HEK293T (cell line): ENCODE results near the gene TMCO1.
"Not testable (repeated sequence)": the region's sequence is repeated elsewhere in the genome, so short reads cannot be mapped to it uniquely, and the experiment has no call there.

Source experiments
- CTCF ChIA-PET: fragments of 350-600 bp; formaldehyde crosslinking; extraction: SDS; loops from one replicate; lab custom pipeline; 2021; ENCODE audit warnings: antibody characterized with exemption, inconsistent platforms; lab: Yijun Ruan, JAX
- POLR2A ChIA-PET: fragments of 350-600 bp; formaldehyde crosslinking; extraction: SDS; loops from one replicate; lab custom pipeline; 2020; ENCODE audit warnings: antibody characterized with exemption, inconsistent platforms; lab: Yijun Ruan, JAX
- DNase-seq: peaks from one replicate; pipeline ENCODE4 v3.0.0; 2012; ENCODE audit warnings: mixed read lengths; ENCODE audit errors: extremely low spot score
- ARNT ChIP-seq: fragments of 450-650 bp; IDR thresholded peaks from 2 replicates; pipeline ENCODE4 v1.6.1; 2017; ENCODE audit warnings: mild to moderate bottlenecking
- BHLHE40 ChIP-seq: fragments of 450-650 bp; IDR thresholded peaks from 2 replicates; pipeline ENCODE4 v1.6.1; 2016; ENCODE audit warnings: mild to moderate bottlenecking, moderate library complexity, borderline replicate concordance
- CTBP1 ChIP-seq: fragments of 450-650 bp; IDR thresholded peaks from 2 replicates; pipeline ENCODE4 v1.6.1; 2016; ENCODE audit warnings: borderline replicate concordance
- ELF4 ChIP-seq: fragments of 450-650 bp; IDR thresholded peaks from 2 replicates; pipeline ENCODE4 v1.6.1; 2017; ENCODE audit warnings: antibody characterized with exemption
- FOXA1 ChIP-seq: fragments of 450-650 bp; IDR thresholded peaks from 2 replicates; pipeline ENCODE4 v1.6.1; 2016; ENCODE audit warnings: mild to moderate bottlenecking
- FOXK2 ChIP-seq: fragments of 450-650 bp; IDR thresholded peaks from 2 replicates; pipeline ENCODE4 v1.6.1; 2016; ENCODE audit warnings: mild to moderate bottlenecking
- FOXM1 ChIP-seq: fragments of 450-650 bp; IDR thresholded peaks from 2 replicates; pipeline ENCODE4 v1.6.1; 2017; ENCODE audit warnings: mild to moderate bottlenecking, borderline replicate concordance
- HDGF ChIP-seq: fragments of 450-650 bp; IDR thresholded peaks from 2 replicates; pipeline ENCODE4 v1.6.1; 2017; ENCODE audit warnings: antibody characterized with exemption, borderline replicate concordance
- L3MBTL2 ChIP-seq: fragments of 450-650 bp; conservative IDR thresholded peaks from 2 replicates; pipeline ENCODE4 v1.6.1; 2016; ENCODE audit warnings: mild to moderate bottlenecking
- LEF1 ChIP-seq: fragments of 450-650 bp; IDR thresholded peaks from 2 replicates; pipeline ENCODE4 v1.6.1; 2017; ENCODE audit warnings: mild to moderate bottlenecking, borderline replicate concordance
- NFRKB ChIP-seq: fragments of 450-650 bp; IDR thresholded peaks from 2 replicates; pipeline ENCODE4 v1.6.1; 2016; ENCODE audit warnings: mild to moderate bottlenecking, moderate library complexity
- PKNOX1 ChIP-seq: fragments of 450-650 bp; IDR thresholded peaks from 2 replicates; pipeline ENCODE4 v1.6.1; 2016
- SP1 ChIP-seq: fragments of 450-650 bp; IDR thresholded peaks from 2 replicates; pipeline ENCODE4 v1.6.1; 2017
- SUZ12 ChIP-seq: fragments of 450-650 bp; IDR thresholded peaks from 2 replicates; pipeline ENCODE4 v1.6.1; 2016; ENCODE audit warnings: mild to moderate bottlenecking
- TARDBP ChIP-seq: fragments of 450-650 bp; IDR thresholded peaks from 2 replicates; pipeline ENCODE4 v1.6.1; 2016
- ZNF384 ChIP-seq: fragments of 450-650 bp; IDR thresholded peaks from 2 replicates; pipeline ENCODE4 v1.6.1; 2016

TMCO1 gene

DNA sequence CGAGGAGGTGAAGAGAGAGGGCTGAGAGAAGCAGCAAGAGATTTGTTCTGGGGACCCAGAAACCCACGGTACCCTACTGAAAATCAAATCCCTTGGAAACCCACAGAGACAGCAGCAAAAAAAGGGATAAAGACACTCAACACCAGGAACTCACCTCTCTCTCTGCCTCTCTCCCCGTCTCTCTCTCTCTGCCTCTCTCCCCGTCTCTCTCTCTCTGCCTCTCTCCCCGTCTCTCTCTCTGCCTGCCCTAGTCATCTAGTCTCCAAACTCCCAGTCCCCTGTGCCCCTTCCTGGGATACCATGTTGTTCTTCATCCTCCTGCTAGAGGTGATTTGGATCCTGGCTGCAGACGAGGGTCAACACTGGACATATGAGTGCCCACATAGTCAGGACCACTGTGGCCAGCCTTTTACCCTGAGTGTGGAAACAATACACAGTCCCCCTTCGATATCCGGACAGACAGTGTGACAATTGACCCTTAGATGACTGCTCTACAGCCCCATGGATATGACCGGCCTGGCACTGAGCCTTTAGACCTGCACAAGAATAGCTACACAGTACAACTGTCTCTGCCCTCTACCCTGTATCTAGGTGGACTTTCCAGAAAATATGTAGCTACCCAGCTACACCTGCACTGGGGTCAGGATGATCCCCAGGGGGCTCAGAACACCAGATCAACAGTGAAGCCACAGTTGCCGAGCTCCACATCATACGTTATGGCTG is 60.5 kb downstream of the TMCO1 start:
- DNase-seq, result no peak
- TF ChIP-seq PKNOX1, result no peak
- no peak for TF ChIP-seq TARDBP
- TF ChIP-seq FOXA1, result no peak
- no peak for TF ChIP-seq BHLHE40
- TF ChIP-seq ZNF384, result no peak
- TF ChIP-seq HDGF, result no peak
- no peak for TF ChIP-seq SUZ12
- no peak for TF ChIP-seq ELF4
- TF ChIP-seq SP1, result no peak
- TF ChIP-seq ARNT, result no peak
- no peak for TF ChIP-seq CTBP1
- no peak for TF ChIP-seq L3MBTL2
- no peak for TF ChIP-seq FOXK2
- no peak for TF ChIP-seq NFRKB
- no peak for TF ChIP-seq LEF1
- TF ChIP-seq FOXM1, result no peak
- ChIA-PET CTCF (no interaction called here), POLR2A (interaction anchor here (1.5 kb wide), 1 partner anchor 10 kb away, joined by 8 read pairs; the partner anchor contains the start of gene ALDH9A1)

DNA sequence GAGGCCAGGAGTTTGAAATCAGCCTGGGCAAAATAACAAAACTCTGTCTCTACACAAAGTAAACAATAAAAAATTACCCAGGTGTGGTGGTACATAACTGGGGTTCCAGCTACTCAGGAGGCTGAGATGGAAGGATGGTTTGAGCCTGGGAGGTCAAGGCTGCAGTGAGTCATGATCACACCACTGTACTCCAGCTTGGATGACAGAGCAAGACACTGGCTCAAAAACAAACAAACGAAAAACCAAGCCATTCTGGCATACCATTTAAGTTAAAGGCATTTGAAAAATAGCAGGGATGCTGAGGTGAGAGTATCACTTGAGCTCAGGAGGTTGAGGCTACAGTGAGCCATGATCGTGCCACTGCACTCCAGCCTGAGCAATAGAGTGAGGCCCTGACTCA is 65.0 kb downstream of the TMCO1 start:
- DNase-seq, result no peak
- ChIA-PET POLR2A (interaction anchor here (1.5 kb wide), 1 partner anchor 8 kb away, joined by 4 read pairs; no protein-coding TSS in a partner anchor), CTCF (no interaction called here)
- TF ChIP-seq CTBP1 (no peak), FOXK2 (no peak)

- POLR2A ChIA-PET, CTCF ChIA-PET, DNase-seq: not testable (repeated sequence)
Measured at GRCh38 chr1:165701922-165702321, 66.7 kb downstream of the TMCO1 start.

- ChIA-PET POLR2A (interaction anchor here (0.6 kb wide), 1 partner anchor 22 kb away, joined by 3 read pairs; no protein-coding TSS in a partner anchor), CTCF (no interaction called here)
- TF ChIP-seq FOXK2 (no peak), PKNOX1 (no peak), L3MBTL2 (no peak), ELF4 (no peak), TARDBP (no peak), BHLHE40 (no peak), FOXM1 (no peak), FOXA1 (no peak)
Measured at GRCh38 chr1:165699577-165699976, 69.1 kb downstream of the TMCO1 start.

DNA sequence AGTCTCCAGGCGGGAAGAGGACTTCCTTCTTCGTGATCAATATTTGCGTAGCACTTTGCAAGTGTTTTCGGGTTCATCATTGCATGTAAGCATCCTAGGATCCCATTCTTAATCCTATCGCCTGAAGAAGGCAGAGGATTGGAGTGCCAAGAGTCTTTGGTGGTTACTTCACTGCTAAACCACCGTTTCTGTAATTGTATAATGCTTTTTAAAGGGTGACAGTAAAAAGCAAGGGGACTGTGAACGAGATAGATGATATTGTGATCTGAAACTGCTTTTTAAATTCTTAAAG is 70.0 kb downstream of the TMCO1 start:
- CTCF ChIA-PET, result no interaction called here
- TF ChIP-seq PKNOX1 (no peak), L3MBTL2 (0 out of 2 replicates have a peak, but pooled peaks have one; percentile 36), FOXA1 (no peak), HDGF (no peak)
- no peak for DNase-seq
- POLR2A ChIA-PET, result interaction anchor here (0.6 to 1.6 kb wide), 6 partner anchors 9 to 130 kb away, joined by 3 to 9 read pairs (median 6); no protein-coding TSS in a partner anchor

More at GRCh38 chr1:165699577-165699976, 69.1 kb downstream of the TMCO1 start:
- no peak for DNase-seq

DNA sequence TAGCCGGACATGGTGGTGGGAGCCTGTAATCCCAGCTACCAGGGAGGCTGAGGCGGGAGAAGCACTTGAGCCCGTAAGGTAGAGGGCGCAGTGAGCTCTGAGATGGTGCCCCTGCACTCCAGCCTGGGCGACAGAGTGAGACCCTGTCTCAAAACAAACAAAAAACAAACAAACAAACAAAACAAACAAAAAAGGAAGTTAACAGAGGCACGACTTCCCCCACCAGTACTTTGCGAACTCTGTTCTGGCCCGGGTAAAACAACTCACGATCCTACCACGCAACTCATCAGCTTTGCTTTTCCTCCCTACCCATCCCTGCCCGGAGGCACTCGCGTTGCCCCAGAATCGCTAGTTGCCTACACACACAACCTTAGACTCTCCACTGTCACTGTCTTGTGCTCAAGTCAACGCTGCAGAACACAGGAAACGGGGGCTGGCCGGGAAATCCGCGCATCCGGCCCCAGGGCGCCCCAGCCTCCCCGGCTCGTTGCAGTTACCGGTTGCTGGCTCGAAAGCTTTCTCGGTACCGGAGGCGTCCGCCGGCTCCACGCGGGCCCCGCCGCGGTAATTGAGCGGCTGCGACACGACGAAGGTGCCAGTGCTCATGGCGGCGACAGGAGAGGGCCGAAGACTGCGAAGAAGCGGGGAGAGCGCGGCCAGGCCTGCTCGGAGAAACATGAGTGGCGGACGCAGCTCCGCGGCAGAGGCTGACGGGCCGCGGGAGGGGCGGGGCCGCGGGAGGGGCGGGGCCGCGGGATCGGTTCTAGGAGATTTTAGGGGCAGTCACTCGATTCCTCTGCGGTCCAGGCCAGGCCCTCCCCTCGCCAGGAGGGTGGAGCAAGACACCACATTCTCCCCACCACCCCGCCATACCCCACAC is 70.5 kb downstream of the TMCO1 start, which contains the start of gene ALDH9A1:
Gene ALDH9A1, minus strand, starts transcription at position 682 of the 880 bp plus-strand sequence. Its CDS starts 4 bp downstream, at position 678.
- ChIA-PET CTCF (interaction anchor here (0.7 to 1.3 kb wide), 3 partner anchors 12 to 96 kb away, joined by 3 to 4 read pairs (median 3); no protein-coding TSS in a partner anchor), POLR2A (interaction anchor here (0.6 to 1.6 kb wide), 14 partner anchors 10 to 314 kb away, joined by 3 to 9 read pairs (median 4); partner anchors contain the start of gene TMCO1)
- DNase-seq, result peak; percentile 93
- no peak for TF ChIP-seq BHLHE40
- TF ChIP-seq LEF1, result no peak
- TF ChIP-seq ZNF384, result no peak
- TF ChIP-seq NFRKB, result no peak
- TF ChIP-seq FOXM1, result no peak
- TF ChIP-seq FOXA1, result no peak
- no peak for TF ChIP-seq ARNT
- TF ChIP-seq ELF4, result no peak
- no peak for TF ChIP-seq SP1
- peak; percentile 82 for TF ChIP-seq PKNOX1
- TF ChIP-seq L3MBTL2, result peak; percentile 79
- peak; percentile 86; the same call in 1 of the 2 replicates for TF ChIP-seq HDGF
- no peak for TF ChIP-seq TARDBP
